PFSK-1 (cell line): ENCODE data around the gene KRT71.

Experiments
- POLR2AphosphoS5 ChIP-seq: IDR thresholded peaks from 2 replicates; pipeline ENCODE4 v1.6.1; 2012; ENCODE audit warnings: low read depth, mild to moderate bottlenecking, control low read depth, low read length, moderate library complexity
- SIN3A ChIP-seq: IDR thresholded peaks from 2 replicates; pipeline ENCODE4 v1.6.1; 2012; ENCODE audit warnings: mild to moderate bottlenecking, low read length, moderate library complexity, borderline replicate concordance; ENCODE audit not compliant: insufficient read depth
- TF ChIP-seq, protein P1 (sequence below), 2 experiments: IDR thresholded peaks; 2 replicates each; pipeline versions ENCODE4 v1.6.1 to v1.8.0; 2011 to 2012; ENCODE audit warnings: low read depth in 2 of 2, low read length in 2 of 2, control low read depth in 1 of 2, inconsistent platforms in 1 of 2, mild to moderate bottlenecking in 1 of 2, moderate library complexity in 1 of 2; ENCODE audit not compliant: insufficient read depth in 1 of 2

DNA sequence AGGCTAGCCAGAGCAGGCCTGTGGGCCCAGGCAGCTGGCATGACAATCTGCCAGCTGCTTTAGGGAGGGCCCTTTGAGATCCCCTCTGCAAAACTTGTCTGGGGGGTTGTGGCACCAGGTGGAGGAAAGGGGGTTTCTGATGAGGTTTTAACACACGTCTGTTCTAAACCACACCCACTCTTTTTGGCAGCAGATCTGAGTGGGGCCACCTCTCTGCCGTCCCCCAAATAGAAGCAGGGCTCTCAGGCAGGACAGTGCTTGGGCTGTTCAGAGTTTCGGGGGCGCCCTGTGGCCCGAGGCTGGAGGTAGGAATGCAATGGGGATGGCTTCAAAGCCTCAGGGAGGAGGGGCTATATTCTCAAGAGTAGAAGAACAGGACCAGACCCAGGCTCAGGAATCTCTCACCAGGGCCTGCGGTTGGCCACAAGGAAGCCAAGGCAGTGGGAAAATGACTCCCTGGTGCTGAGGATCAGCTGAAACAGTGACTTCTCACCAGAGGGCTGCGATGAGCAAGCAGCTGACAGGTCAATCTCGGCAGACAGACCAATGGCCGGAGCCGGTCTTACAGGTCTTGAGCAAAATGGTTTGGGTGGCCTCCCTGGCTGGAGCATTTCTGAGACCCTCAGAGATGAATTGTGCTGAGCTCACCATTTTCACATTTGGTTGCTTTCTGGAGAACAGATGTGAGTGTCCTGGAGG, 31.2 kb downstream of the KRT71 start:
- TF ChIP-seq POLR2AphosphoS5 (no peak), SIN3A (no peak)
- TF ChIP-seq, protein P1, sequence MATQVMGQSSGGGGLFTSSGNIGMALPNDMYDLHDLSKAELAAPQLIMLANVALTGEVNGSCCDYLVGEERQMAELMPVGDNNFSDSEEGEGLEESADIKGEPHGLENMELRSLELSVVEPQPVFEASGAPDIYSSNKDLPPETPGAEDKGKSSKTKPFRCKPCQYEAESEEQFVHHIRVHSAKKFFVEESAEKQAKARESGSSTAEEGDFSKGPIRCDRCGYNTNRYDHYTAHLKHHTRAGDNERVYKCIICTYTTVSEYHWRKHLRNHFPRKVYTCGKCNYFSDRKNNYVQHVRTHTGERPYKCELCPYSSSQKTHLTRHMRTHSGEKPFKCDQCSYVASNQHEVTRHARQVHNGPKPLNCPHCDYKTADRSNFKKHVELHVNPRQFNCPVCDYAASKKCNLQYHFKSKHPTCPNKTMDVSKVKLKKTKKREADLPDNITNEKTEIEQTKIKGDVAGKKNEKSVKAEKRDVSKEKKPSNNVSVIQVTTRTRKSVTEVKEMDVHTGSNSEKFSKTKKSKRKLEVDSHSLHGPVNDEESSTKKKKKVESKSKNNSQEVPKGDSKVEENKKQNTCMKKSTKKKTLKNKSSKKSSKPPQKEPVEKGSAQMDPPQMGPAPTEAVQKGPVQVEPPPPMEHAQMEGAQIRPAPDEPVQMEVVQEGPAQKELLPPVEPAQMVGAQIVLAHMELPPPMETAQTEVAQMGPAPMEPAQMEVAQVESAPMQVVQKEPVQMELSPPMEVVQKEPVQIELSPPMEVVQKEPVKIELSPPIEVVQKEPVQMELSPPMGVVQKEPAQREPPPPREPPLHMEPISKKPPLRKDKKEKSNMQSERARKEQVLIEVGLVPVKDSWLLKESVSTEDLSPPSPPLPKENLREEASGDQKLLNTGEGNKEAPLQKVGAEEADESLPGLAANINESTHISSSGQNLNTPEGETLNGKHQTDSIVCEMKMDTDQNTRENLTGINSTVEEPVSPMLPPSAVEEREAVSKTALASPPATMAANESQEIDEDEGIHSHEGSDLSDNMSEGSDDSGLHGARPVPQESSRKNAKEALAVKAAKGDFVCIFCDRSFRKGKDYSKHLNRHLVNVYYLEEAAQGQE (IDR thresholded peaks at IDR 0.05; ENCODE audit: insufficient read depth in 1 of 2, low read depth in 2 of 2, low read length in 2 of 2) = no peak
